Smooth muscle cell (in vitro differentiated cells): Measurements from ENCODE around the gene MACROD1. TPM values are rescaled to one million over a fixed set of nuclear protein-coding genes. Genes with fewer than 3 reads are reported as not detected.

ENCODE experiments used
- DNase-seq: peaks from one replicate; lab custom pipeline; 2025; ENCODE audit not compliant: unreplicated experiment; lab: John Stamatoyannopoulos, UW
- H2AFZ ChIP-seq: fragments of 200-600 bp; sonication (generic); 2 replicates; pipeline ENCODE4 v1.6.0; 2016; ENCODE audit warnings: antibody characterized with exemption, low read depth, mild to moderate bottlenecking
- H3F3A ChIP-seq: fragments of 200-600 bp; sonication (generic); 2 replicates; pipeline ENCODE4 v1.6.0; 2017; ENCODE audit warnings: antibody characterized with exemption, low read depth
- H3K27ac ChIP-seq: fragments of 200-600 bp; sonication (generic); 2 replicates; pipeline ENCODE4 v1.5.1; 2016; ENCODE audit warnings: low read depth, mild to moderate bottlenecking
- H3K27me3 ChIP-seq: fragments of 200-600 bp; sonication (generic); 2 replicates; pipeline ENCODE4 v1.6.1; 2016; ENCODE audit warnings: low read depth, mild to moderate bottlenecking
- H3K36me3 ChIP-seq: fragments of 200-600 bp; sonication (generic); 2 replicates; pipeline ENCODE4 v1.5.1; 2016; ENCODE audit warnings: low read depth
- H3K4me1 ChIP-seq: fragments of 200-600 bp; sonication (generic); 2 replicates; pipeline ENCODE4 v1.5.1; 2016; ENCODE audit warnings: low read depth
- H3K4me2 ChIP-seq: fragments of 200-600 bp; sonication (generic); 2 replicates; pipeline ENCODE4 v1.6.0; 2016; ENCODE audit warnings: mild to moderate bottlenecking
- H3K4me3 ChIP-seq: fragments of 200-600 bp; sonication (generic); 2 replicates; pipeline ENCODE4 v1.5.1; 2016; ENCODE audit warnings: mild to moderate bottlenecking
- H3K79me2 ChIP-seq: fragments of 200-600 bp; sonication (generic); 2 replicates; pipeline ENCODE4 v1.6.0; 2016; ENCODE audit warnings: low read depth, mild to moderate bottlenecking
- H3K9ac ChIP-seq: fragments of 200-600 bp; sonication (generic); 2 replicates; pipeline ENCODE4 v1.6.0; 2016; ENCODE audit warnings: low read depth
- H3K9me3 ChIP-seq: fragments of 200-600 bp; sonication (generic); replicated peaks from 2 replicates; pipeline ENCODE4 v1.5.1; 2016; ENCODE audit warnings: low read depth
- H4K20me1 ChIP-seq: fragments of 200-600 bp; sonication (generic); 2 replicates; pipeline ENCODE4 v1.6.0; 2016; ENCODE audit warnings: low read depth
- CTCF ChIP-seq: fragments of 200-600 bp; sonication (generic); IDR thresholded peaks from 2 replicates; pipeline ENCODE4 v1.5.1; 2017; ENCODE audit warnings: borderline replicate concordance, mild to moderate bottlenecking, antibody characterized with exemption; ENCODE audit not compliant: insufficient read depth, poor library complexity, severe bottlenecking
- WGBS: methylation state at CpG from one replicate; pipeline ENCODE4 v1.1.7; 2016; ENCODE audit warnings: low lambda C conversion rate; 5-methylcytosine and 5-hydroxymethylcytosine counted together
- polyA plus RNA-seq: library from polyadenylated mRNA; unstranded; fragments of >200 nt; fragmentation: Nextera tagmentation; extraction: Ambion mirVana; gene quantifications from 2 replicates; pipeline ENCODE4 v1.2.1, GENCODE V29; 2016
- total RNA-seq: library from RNA; depleted of rRNA; stranded (reverse); fragments of >200 nt; gene quantifications from 2 replicates; pipeline ENCODE4 v1.2.3, GENCODE V29; 2014

Gene MACROD1
- total and polyA plus RNA-seq, 2 experiments from 2014 or later = 9.2 to 32.6 TPM

GRCh38 chr11:64000740-64001483 lies 165.0 kb downstream of the MACROD1 start:
- Histone ChIP-seq H3K9ac (no peak overlapping the region), H3K4me3 (peak overlapping the region; percentile 44), H4K20me1 (peaks cover 51% of the 10 kb centered on the region), H3K27ac (no peak overlapping the region), H3K4me1 (peaks cover 21% of the 10 kb centered on the region), H2AFZ (no peak overlapping the region), H3K36me3 (no peaks in the 10 kb centered on the region), H3K27me3 (no peaks in the 10 kb centered on the region), H3K9me3 (no peaks in the 10 kb centered on the region), H3K79me2 (no peaks in the 10 kb centered on the region), H3F3A (no peaks in the 10 kb centered on the region), H3K4me2 (peak overlapping the region; percentile 92)
- DNase-seq = no peak
- no peak for TF ChIP-seq CTCF
- WGBS = 48% methylated on average over 53 of the region's 60 CpGs

GRCh38 chr11:64000026-64000739 lies 165.7 kb downstream of the MACROD1 start:
- peak; percentile 82 for TF ChIP-seq CTCF
- H4K20me1 ChIP-seq = peaks cover 53% of the 10 kb centered on the region
- H3F3A ChIP-seq = no peaks in the 10 kb centered on the region
- H3K4me2 ChIP-seq = peak overlapping the region; percentile 92
- peak overlapping the region; percentile 44 for H3K4me3 ChIP-seq
- no peaks in the 10 kb centered on the region for H3K36me3 ChIP-seq
- no peak overlapping the region for H3K27ac ChIP-seq
- no peaks in the 10 kb centered on the region for H3K27me3 ChIP-seq
- no peaks in the 10 kb centered on the region for H3K9me3 ChIP-seq
- no peak overlapping the region for H2AFZ ChIP-seq
- H3K4me1 ChIP-seq = peaks cover 21% of the 10 kb centered on the region
- DNase-seq = peak; percentile 58
- WGBS = 2% methylated on average over 34 of the region's 67 CpGs
- H3K9ac ChIP-seq = no peak overlapping the region
- H3K79me2 ChIP-seq = no peaks in the 10 kb centered on the region

DNA sequence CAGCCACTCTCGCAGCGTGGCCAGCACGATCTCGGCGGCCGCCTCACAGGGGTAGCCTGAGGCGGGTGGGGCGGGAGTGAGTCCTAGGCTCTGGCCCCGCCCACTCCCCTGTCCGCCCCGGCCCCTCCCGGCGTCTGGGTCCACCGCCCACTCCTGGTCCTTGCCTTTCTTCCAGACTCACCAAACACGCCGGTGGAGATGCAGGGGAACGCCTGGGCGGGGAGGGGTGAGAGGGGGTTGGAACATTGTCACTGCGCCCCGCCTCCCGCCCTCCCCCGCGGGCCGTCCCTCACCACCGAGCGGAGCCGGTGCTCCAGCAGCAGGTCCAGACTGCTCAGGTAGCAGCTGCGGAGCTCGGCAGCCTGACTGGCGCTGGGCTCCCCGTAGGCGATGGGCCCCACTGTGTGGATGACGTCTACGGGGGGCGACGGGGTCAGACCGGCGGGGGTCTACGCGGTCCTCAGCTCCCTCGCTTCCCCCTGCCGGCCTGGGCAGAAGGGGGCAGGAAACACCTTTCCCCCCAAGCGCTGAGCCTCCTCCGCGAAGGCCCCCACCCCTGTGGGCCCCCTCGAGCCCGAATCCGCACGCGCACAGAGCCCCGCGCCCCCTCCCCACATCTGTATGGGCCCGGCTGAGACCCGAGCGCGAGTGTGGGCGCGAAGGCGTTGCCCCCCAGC lies 166.4 kb downstream of the MACROD1 start:
- Histone ChIP-seq H3K36me3 (no peaks in the 10 kb centered on the region), H3K4me1 (peaks cover 21% of the 10 kb centered on the region), H3K9ac (no peak overlapping the region), H3K4me2 (peak overlapping the region; percentile 92), H3K4me3 (peak overlapping the region; percentile 44), H2AFZ (no peak overlapping the region), H3K9me3 (no peaks in the 10 kb centered on the region), H4K20me1 (peaks cover 58% of the 10 kb centered on the region), H3F3A (no peaks in the 10 kb centered on the region), H3K79me2 (no peaks in the 10 kb centered on the region), H3K27ac (no peak overlapping the region), H3K27me3 (no peaks in the 10 kb centered on the region)
- WGBS = 2% methylated on average over 19 of the region's 59 CpGs
- peak; percentile 25 for DNase-seq
- no peak for TF ChIP-seq CTCF
